PFSK-1 (cell line): ENCODE measurements around the gene TK1.

Source experiments
- POLR2AphosphoS5 ChIP-seq: IDR thresholded peaks from 2 replicates; pipeline ENCODE4 v1.6.1; 2012; ENCODE audit warnings: low read depth, mild to moderate bottlenecking, control low read depth, low read length, moderate library complexity
- SIN3A ChIP-seq: IDR thresholded peaks from 2 replicates; pipeline ENCODE4 v1.6.1; 2012; ENCODE audit warnings: mild to moderate bottlenecking, low read length, moderate library complexity, borderline replicate concordance; ENCODE audit not compliant: insufficient read depth
- TAF1 ChIP-seq: IDR thresholded peaks from 2 replicates; pipeline ENCODE4 v1.6.1; 2012; ENCODE audit warnings: low read length, control low read depth, borderline replicate concordance; ENCODE audit not compliant: insufficient read depth

GRCh38 chr17:78130090-78130436 lies 56.8 kb downstream of the TK1 start:
- no peak for TF ChIP-seq SIN3A
- no peak for TF ChIP-seq POLR2AphosphoS5
- no peak for TF ChIP-seq TAF1
